Measurements from ENCODE around the gene UGGT2.

UGGT2 gene

GRCh38 chr13:95920485-95920884 is 132.7 kb downstream of the UGGT2 start:
- no peaks in the 10 kb centered on the region for H3K36me3 ChIP-seq (ENCODE audit: insufficient read depth)
- no peak for TF ChIP-seq CTCF (conservative IDR thresholded peaks at IDR 0.05; ENCODE audit: low read depth, low read length)
- no peak overlapping the region for H3K4me3 ChIP-seq (IDR thresholded peaks at IDR 0.05; ENCODE audit: insufficient read depth, low read depth, low read length)
- H3K9ac ChIP-seq, result no peak overlapping the region
- H3K27ac ChIP-seq, result no peak overlapping the region
- no peaks in the 10 kb centered on the region for H3K79me2 ChIP-seq (ENCODE audit: insufficient read depth, low read depth)
- no peak overlapping the region for H2AFZ ChIP-seq (ENCODE audit: low read depth)
- no peaks in the 10 kb centered on the region for H3K4me1 ChIP-seq (ENCODE audit: low read depth, poor library complexity, severe bottlenecking)
- H4K20me1 ChIP-seq (ENCODE audit: insufficient read depth), result no peaks in the 10 kb centered on the region
- no peaks in the 10 kb centered on the region for H3K27me3 ChIP-seq (ENCODE audit: insufficient read depth, low read depth)
- no peak overlapping the region for H3K4me2 ChIP-seq

- TF ChIP-seq CTCF (conservative IDR thresholded peaks at IDR 0.05; ENCODE audit: low read depth, low read length), result no peak
- H3K9ac ChIP-seq, result no peak overlapping the region
- no peaks in the 10 kb centered on the region for H3K4me1 ChIP-seq (ENCODE audit: low read depth, poor library complexity, severe bottlenecking)
- H3K36me3 ChIP-seq (ENCODE audit: insufficient read depth), result no peaks in the 10 kb centered on the region
- H3K27me3 ChIP-seq (ENCODE audit: insufficient read depth, low read depth), result no peaks in the 10 kb centered on the region
- no peaks in the 10 kb centered on the region for H3K79me2 ChIP-seq (ENCODE audit: insufficient read depth, low read depth)
- no peak overlapping the region for H2AFZ ChIP-seq (ENCODE audit: low read depth)
- no peak overlapping the region for H3K4me3 ChIP-seq (IDR thresholded peaks at IDR 0.05; ENCODE audit: insufficient read depth, low read depth, low read length)
- no peaks in the 10 kb centered on the region for H4K20me1 ChIP-seq (ENCODE audit: insufficient read depth)
- H3K4me2 ChIP-seq, result no peak overlapping the region
- no peak overlapping the region for H3K27ac ChIP-seq
Measured at GRCh38 chr13:95918860-95919259, 134.3 kb downstream of the UGGT2 start.

GRCh38 chr13:95914991-95915501 is 138.2 kb downstream of the UGGT2 start:
- Histone ChIP-seq H3K9ac (no peak overlapping the region), H3K27ac (no peak overlapping the region), H4K20me1 (ENCODE audit: insufficient read depth) (no peaks in the 10 kb centered on the region), H3K4me2 (no peak overlapping the region), H3K79me2 (ENCODE audit: insufficient read depth, low read depth) (no peaks in the 10 kb centered on the region), H3K27me3 (ENCODE audit: insufficient read depth, low read depth) (no peaks in the 10 kb centered on the region), H3K4me3 (IDR thresholded peaks at IDR 0.05; ENCODE audit: insufficient read depth, low read depth, low read length) (no peak overlapping the region), H3K4me1 (ENCODE audit: low read depth, poor library complexity, severe bottlenecking) (no peaks in the 10 kb centered on the region), H2AFZ (ENCODE audit: low read depth) (no peak overlapping the region), H3K36me3 (ENCODE audit: insufficient read depth) (no peaks in the 10 kb centered on the region)
- no peak for TF ChIP-seq CTCF (conservative IDR thresholded peaks at IDR 0.05; ENCODE audit: low read depth, low read length)

- Histone ChIP-seq H3K4me3 (IDR thresholded peaks at IDR 0.05; ENCODE audit: insufficient read depth, low read depth, low read length) (no peak overlapping the region), H3K79me2 (ENCODE audit: insufficient read depth, low read depth) (no peaks in the 10 kb centered on the region), H3K9ac (no peak overlapping the region), H3K4me1 (ENCODE audit: low read depth, poor library complexity, severe bottlenecking) (no peaks in the 10 kb centered on the region), H3K27me3 (ENCODE audit: insufficient read depth, low read depth) (no peaks in the 10 kb centered on the region), H3K27ac (no peak overlapping the region), H3K4me2 (no peak overlapping the region), H3K36me3 (ENCODE audit: insufficient read depth) (no peaks in the 10 kb centered on the region), H4K20me1 (ENCODE audit: insufficient read depth) (no peaks in the 10 kb centered on the region), H2AFZ (ENCODE audit: low read depth) (no peak overlapping the region)
- no peak for TF ChIP-seq CTCF (conservative IDR thresholded peaks at IDR 0.05; ENCODE audit: low read depth, low read length)
Measured at GRCh38 chr13:95906999-95907398, 146.2 kb downstream of the UGGT2 start.
